Mucosa of rectum (tissue), 2 donors: ENCODE measurements around the gene KRT72.

ENCODE experiments used
- H3K27ac ChIP-seq, 2 donors: one replicate each; pipeline ENCODE4 v1.7.0; 2013; ENCODE audit warnings: inconsistent platforms in 2 of 2, low read depth in 2 of 2, low read length in 2 of 2
- H3K27me3 ChIP-seq, 2 donors: one replicate each; pipeline ENCODE4 v1.7.0; 2013; ENCODE audit warnings: low read length in 2 of 2; ENCODE audit not compliant: control insufficient read depth in 2 of 2, insufficient read depth in 2 of 2
- H3K36me3 ChIP-seq, 2 donors: one replicate each; pipeline ENCODE4 v1.7.0; 2013; ENCODE audit warnings: low read length in 2 of 2; ENCODE audit not compliant: control insufficient read depth in 2 of 2, insufficient read depth in 2 of 2
- H3K4me1 ChIP-seq, 2 donors: one replicate each; pipeline ENCODE4 v1.7.0; 2013; ENCODE audit warnings: low read length in 2 of 2, mild to moderate bottlenecking in 1 of 2; ENCODE audit not compliant: control insufficient read depth in 2 of 2, insufficient read depth in 2 of 2
- H3K4me3 ChIP-seq, 2 donors: one replicate each; pipeline ENCODE4 v1.7.0; 2013; ENCODE audit warnings: low read length in 2 of 2
- H3K9ac ChIP-seq, 2 donors: one replicate each; pipeline ENCODE4 v1.7.0; 2013; ENCODE audit warnings: low read length in 2 of 2, low read depth in 1 of 2, mild to moderate bottlenecking in 1 of 2
- H3K9me3 ChIP-seq, 2 donors: one replicate each; pipeline ENCODE4 v1.7.0; 2013; ENCODE audit warnings: low read length in 2 of 2; ENCODE audit not compliant: control insufficient read depth in 2 of 2
- donor health status: healthy.
- donor health status: Normal muscosa, but diverticular disease.

Gene KRT72

GRCh38 chr12:52641468-52641867 lies 40.2 kb upstream of the KRT72 start:
- H3K27me3 ChIP-seq, result peaks cover 0 to 3% of the 10 kb centered on the region in 2 donors
- H3K27ac ChIP-seq, result no peak overlapping the region
- no peaks in the 10 kb centered on the region for H3K36me3 ChIP-seq
- no peak overlapping the region for H3K9ac ChIP-seq
- peaks cover 2 to 9% of the 10 kb centered on the region in 2 donors for H3K4me1 ChIP-seq
- H3K4me3 ChIP-seq, result no peak overlapping the region
- no peaks in the 10 kb centered on the region for H3K9me3 ChIP-seq

- H3K4me3 ChIP-seq, result no peak overlapping the region
- H3K4me1 ChIP-seq, result no peaks in the 10 kb centered on the region
- H3K36me3 ChIP-seq, result no peaks in the 10 kb centered on the region
- H3K9me3 ChIP-seq, result no peaks in the 10 kb centered on the region
- H3K27me3 ChIP-seq, result peaks cover 0 to 7% of the 10 kb centered on the region in 2 donors
- H3K9ac ChIP-seq, result no peak overlapping the region
- no peak overlapping the region for H3K27ac ChIP-seq
Measured at GRCh38 chr12:52637299-52637698, 36.0 kb upstream of the KRT72 start.

- no peaks in the 10 kb centered on the region for H3K9me3 ChIP-seq
- no peaks in the 10 kb centered on the region for H3K36me3 ChIP-seq
- peaks cover 0 to 7% of the 10 kb centered on the region in 2 donors for H3K27me3 ChIP-seq
- H3K27ac ChIP-seq, result no peak overlapping the region
- no peak overlapping the region for H3K4me3 ChIP-seq
- no peaks in the 10 kb centered on the region for H3K4me1 ChIP-seq
- no peak overlapping the region for H3K9ac ChIP-seq
Measured at GRCh38 chr12:52636592-52637258, 35.5 kb upstream of the KRT72 start.

GRCh38 chr12:52636189-52636588 lies 34.9 kb upstream of the KRT72 start:
- H3K27me3 ChIP-seq, result peaks cover 0 to 7% of the 10 kb centered on the region in 2 donors
- no peak overlapping the region for H3K9ac ChIP-seq
- H3K27ac ChIP-seq, result no peak overlapping the region
- no peak overlapping the region for H3K4me3 ChIP-seq
- no peaks in the 10 kb centered on the region for H3K36me3 ChIP-seq
- no peaks in the 10 kb centered on the region for H3K4me1 ChIP-seq
- no peaks in the 10 kb centered on the region for H3K9me3 ChIP-seq

- peaks cover 0 to 4% of the 10 kb centered on the region in 2 donors for H3K27me3 ChIP-seq
- H3K36me3 ChIP-seq, result no peaks in the 10 kb centered on the region
- no peak overlapping the region for H3K4me3 ChIP-seq
- no peaks in the 10 kb centered on the region for H3K9me3 ChIP-seq
- H3K4me1 ChIP-seq, result no peaks in the 10 kb centered on the region
- no peak overlapping the region for H3K9ac ChIP-seq
- H3K27ac ChIP-seq, result no peak overlapping the region
Measured at GRCh38 chr12:52634266-52635056, 33.2 kb upstream of the KRT72 start.

- H3K27me3 ChIP-seq, result peaks cover 0 to 4% of the 10 kb centered on the region in 2 donors
- H3K4me1 ChIP-seq, result no peaks in the 10 kb centered on the region
- no peaks in the 10 kb centered on the region for H3K36me3 ChIP-seq
- no peak overlapping the region for H3K27ac ChIP-seq
- no peak overlapping the region for H3K9ac ChIP-seq
- H3K9me3 ChIP-seq, result no peaks in the 10 kb centered on the region
- no peak overlapping the region for H3K4me3 ChIP-seq
Measured at GRCh38 chr12:52633383-52633782, 32.1 kb upstream of the KRT72 start.

- Histone ChIP-seq H3K4me3 (no peak overlapping the region), H3K4me1 (no peaks in the 10 kb centered on the region), H3K36me3 (no peaks in the 10 kb centered on the region), H3K27ac (no peak overlapping the region), H3K9me3 (no peaks in the 10 kb centered on the region), H3K9ac (no peak overlapping the region), H3K27me3 (peaks cover 0 to 4% of the 10 kb centered on the region in 2 donors)
Measured at GRCh38 chr12:52632656-52633055, 31.4 kb upstream of the KRT72 start.

- no peaks in the 10 kb centered on the region for H3K36me3 ChIP-seq
- H3K4me1 ChIP-seq, result no peaks in the 10 kb centered on the region
- H3K27ac ChIP-seq, result no peak overlapping the region
- H3K9me3 ChIP-seq, result no peaks in the 10 kb centered on the region
- no peak overlapping the region for H3K9ac ChIP-seq
- H3K4me3 ChIP-seq, result no peak overlapping the region
- H3K27me3 ChIP-seq, result peaks cover 0 to 4% of the 10 kb centered on the region in 2 donors
Measured at GRCh38 chr12:52631676-52632459, 30.6 kb upstream of the KRT72 start.

GRCh38 chr12:52631264-52631663 lies 30.0 kb upstream of the KRT72 start:
- H3K36me3 ChIP-seq, result no peaks in the 10 kb centered on the region
- H3K4me1 ChIP-seq, result no peaks in the 10 kb centered on the region
- H3K27ac ChIP-seq, result no peak overlapping the region
- H3K27me3 ChIP-seq, result peaks cover 3 to 4% of the 10 kb centered on the region in 2 donors
- H3K9ac ChIP-seq, result no peak overlapping the region
- no peaks in the 10 kb centered on the region for H3K9me3 ChIP-seq
- H3K4me3 ChIP-seq, result no peak overlapping the region
